K562 (cell line): ENCODE data around the gene AGAP3. TPM values are rescaled to one million over a fixed set of nuclear protein-coding genes. Genes with fewer than 3 reads are reported as not detected.

Experiments used
- CHD2 ChIP-seq: IDR thresholded peaks from 2 replicates; pipeline ENCODE4 v1.6.1; 2011; ENCODE audit warnings: low read depth, low read length
- E2F3 ChIP-seq: fragments of 250-450 bp; sonication (Bioruptor Pico); IDR thresholded peaks from 2 replicates; pipeline ENCODE4 v1.4.0; 2020; ENCODE audit warnings: mild to moderate bottlenecking
- EWSR1 ChIP-seq: fragments of 450-650 bp; IDR thresholded peaks from 2 replicates; pipeline ENCODE4 v1.6.1; 2018; ENCODE audit warnings: borderline replicate concordance, mild to moderate bottlenecking, low read depth, moderate library complexity; ENCODE audit not compliant: partially characterized antibody
- LARP7 ChIP-seq: fragments of 450-650 bp; IDR thresholded peaks from 2 replicates; pipeline ENCODE4 v1.6.1; 2016
- MEIS2 ChIP-seq: fragments of 450-650 bp; IDR thresholded peaks from 2 replicates; pipeline ENCODE4 v1.6.1; 2014; ENCODE audit warnings: mild to moderate bottlenecking; ENCODE audit not compliant: partially characterized antibody
- PML ChIP-seq: IDR thresholded peaks from 2 replicates; pipeline ENCODE4 v1.6.1; 2012; ENCODE audit warnings: low read length, inconsistent platforms
- SMAD1 ChIP-seq: fragments of 150-350 bp; IDR thresholded peaks from 2 replicates; pipeline ENCODE4 v1.6.1; 2014; ENCODE audit warnings: low read length, low read depth; ENCODE audit not compliant: partially characterized antibody
- SUPT5H ChIP-seq: fragments of 450-650 bp; IDR thresholded peaks from 2 replicates; pipeline ENCODE4 v1.6.1; 2016
- XRCC5 ChIP-seq: fragments of 200-400 bp; formaldehyde crosslinking; IDR thresholded peaks from 2 replicates; pipeline ENCODE4 v1.6.1; 2017; ENCODE audit warnings: low read depth, mild to moderate bottlenecking, low read length
- ZNF143 ChIP-seq: sonication (generic); formaldehyde crosslinking; IDR thresholded peaks from 2 replicates; pipeline ENCODE4 v1.9.0; 2022; ENCODE audit warnings: mild to moderate bottlenecking, missing genetic modification reagents
- polyA plus RNA-seq, 8 experiments: library from polyadenylated mRNA; depleted of rRNA in 4 of 8; stranded (reverse) in 5 of 8; unstranded in 3 of 8; fragments of >200 nt; fragmentation: Nextera tagmentation in 2 of 8; fragmentation: Illumina TruSeq in 1 of 8; extraction: Ambion mirVana in 2 of 8; extraction: Trizol in 1 of 8; gene quantifications; 2 replicates each; pipeline versions ENCODE4 v1.2.1 to v1.2.3, GENCODE V29; 2011 to 2014; ENCODE audit warnings: inconsistent platforms in 1 of 8, missing spikeins in 1 of 8
- total RNA-seq, 7 experiments: library from RNA; depleted of rRNA in 6 of 7; stranded (reverse); fragments of >200 nt in 6 of 7; fragmentation: Illumina TruSeq in 2 of 7; extraction: Trizol in 2 of 7; gene quantifications; 2 replicates each; pipeline versions ENCODE4 v1.2.1 to v1.2.3, GENCODE V29; 2011 to 2021; ENCODE audit warnings: low replicate concordance in 1 of 7

Gene AGAP3
- total and polyA plus RNA-seq, 9 of the 15 experiments (the other 6 are each of a cell fraction or from before 2014, with no cell fraction given), result 3.4 to 208 (median 62.2) TPM

GRCh38 chr7:151080522-151081169 lies 5.6 kb upstream of the AGAP3 start, which contains the start of gene FASTK (continued):
- TF ChIP-seq MEIS2, result peak; percentile 84
- TF ChIP-seq ZNF143 (CRISPR knock-in tag), result peak; percentile 82
- 0 out of 2 replicates have a peak, but pooled peaks have one; percentile 28 for TF ChIP-seq XRCC5
- peak; percentile 59 for TF ChIP-seq SMAD1
- TF ChIP-seq SUPT5H, result peak; percentile 95
- TF ChIP-seq LARP7, result no peak
- 0 out of 2 replicates have a peak, but pooled peaks have one; percentile 17 for TF ChIP-seq E2F3
- peak; percentile 54; the same call in 1 of the 2 replicates for TF ChIP-seq CHD2
- TF ChIP-seq PML, result peak; percentile 71; the same call in 1 of the 2 replicates
- no peak for TF ChIP-seq EWSR1
- TF ChIP-seq, all 486 proteins: peak for 172
